CD8-positive, alpha-beta memory T cell (primary cell): ENCODE data around the gene SPTB. TPM values are rescaled to one million over a fixed set of nuclear protein-coding genes. Genes with fewer than 3 reads are reported as not detected.

Source experiments
- CTCF ChIA-PET: fragments of 350-600 bp; sonication (Branson Sonifier 250); formaldehyde crosslinking; loops from one replicate; lab custom pipeline; 2021; ENCODE audit warnings: antibody characterized with exemption; lab: Charles Lee
- POLR2A ChIA-PET: fragments of 350-600 bp; sonication (Branson Sonifier 250); formaldehyde crosslinking; loops from one replicate; lab custom pipeline; 2021; ENCODE audit warnings: antibody characterized with exemption; lab: Charles Lee
- DNase-seq, 5 donors: peaks; one replicate each; pipeline versions ENCODE4 v3.0.0 to v3.0.0-alpha.2; 2020 to 2022; ENCODE audit warnings: mixed read lengths in 1 of 5
- H3K27ac ChIP-seq: one replicate; pipeline ENCODE4 v1.7.0; 2013; ENCODE audit warnings: low read depth, mild to moderate bottlenecking, low read length, moderate library complexity
- H3K27me3 ChIP-seq: 2 replicates; pipeline ENCODE4 v1.7.0; 2013; ENCODE audit warnings: low read length, mild to moderate bottlenecking; ENCODE audit not compliant: insufficient read depth, poor library complexity, severe bottlenecking
- H3K36me3 ChIP-seq: 2 replicates; pipeline ENCODE4 v1.7.0; 2013; ENCODE audit warnings: mild to moderate bottlenecking, low read length, moderate library complexity; ENCODE audit not compliant: insufficient read depth
- H3K4me1 ChIP-seq: 2 replicates; pipeline ENCODE4 v1.7.0; 2013; ENCODE audit warnings: mild to moderate bottlenecking, low read length, moderate library complexity; ENCODE audit not compliant: insufficient read depth
- H3K4me3 ChIP-seq: 2 replicates; pipeline ENCODE4 v1.7.0; 2013; ENCODE audit warnings: mild to moderate bottlenecking, low read length
- H3K9me3 ChIP-seq: 2 replicates; pipeline ENCODE4 v1.7.0; 2013; ENCODE audit warnings: mild to moderate bottlenecking, low read length
- H3K27ac Mint-ChIP-seq, 8 donors: one replicate each; pipeline ENCODE4 v1.8.0; 2020 to 2021; ENCODE audit warnings: mixed read lengths in 8 of 8, mild to moderate bottlenecking in 6 of 8, inconsistent platforms in 3 of 8, moderate library complexity in 3 of 8
- H3K27me3 Mint-ChIP-seq, 2 donors: one replicate each; pipeline ENCODE4 v1.8.0; 2020 to 2021; ENCODE audit warnings: mixed read lengths in 2 of 2, mild to moderate bottlenecking in 1 of 2, moderate library complexity in 1 of 2
- H3K36me3 Mint-ChIP-seq, 3 donors: one replicate each; pipeline ENCODE4 v1.8.0; 2020 to 2021; ENCODE audit warnings: mixed read lengths in 3 of 3, inconsistent platforms in 1 of 3, mild to moderate bottlenecking in 1 of 3
- H3K4me1 Mint-ChIP-seq, 3 donors: one replicate each; pipeline ENCODE4 v1.8.0; 2020 to 2021; ENCODE audit warnings: mixed read lengths in 3 of 3, inconsistent platforms in 1 of 3, mild to moderate bottlenecking in 1 of 3
- H3K4me3 Mint-ChIP-seq, 7 donors: one replicate each; pipeline ENCODE4 v1.8.0; 2020 to 2021; ENCODE audit warnings: mixed read lengths in 7 of 7, mild to moderate bottlenecking in 6 of 7, moderate library complexity in 4 of 7, inconsistent platforms in 2 of 7
- H3K9me3 Mint-ChIP-seq, 5 donors: one replicate each; pipeline ENCODE4 v1.8.0; 2020 to 2022; ENCODE audit warnings: mixed read lengths in 5 of 5, mild to moderate bottlenecking in 3 of 5, moderate library complexity in 2 of 5, inconsistent platforms in 1 of 5
- polyA plus RNA-seq: library from polyadenylated mRNA; unstranded; fragments of 300-500 nt; fragmentation: Illumina TruSeq; gene quantifications from one replicate; pipeline ENCODE4 v1.2.3, GENCODE V29; 2021
- total RNA-seq, 2 experiments: library from RNA; stranded (reverse); gene quantifications; one replicate each; pipeline ENCODE4 v1.2.3, GENCODE V29; 2021

The SPTB gene
- total and polyA plus RNA-seq, 3 experiments from 2014 or later: 0.09 to 0.18 (median 0.15) TPM

- H3K36me3 Mint-ChIP-seq: peaks cover 0 to 1% (median 0%) of the 10 kb centered on the region in 3 donors
- peaks cover 6 to 7% (median 7%) of the 10 kb centered on the region in 3 donors for H3K4me1 Mint-ChIP-seq
- Histone ChIP-seq H3K4me3 (no peak overlapping the region), H3K27me3 (peaks cover 8% of the 10 kb centered on the region), H3K4me1 (peaks cover 6% of the 10 kb centered on the region), H3K27ac (no peak overlapping the region), H3K36me3 (no peaks in the 10 kb centered on the region), H3K9me3 (no peaks in the 10 kb centered on the region)
- no peak overlapping the region for H3K27ac Mint-ChIP-seq
- CTCF ChIA-PET: no interaction called here
- POLR2A ChIA-PET: no interaction called here
- H3K4me3 Mint-ChIP-seq: no peak overlapping the region
- DNase-seq: no peak
- H3K9me3 Mint-ChIP-seq: no peaks in the 10 kb centered on the region
- peaks cover 25 to 59% of the 10 kb centered on the region in 2 donors for H3K27me3 Mint-ChIP-seq
Measured at GRCh38 chr14:64885559-64885958, 5.9 kb upstream of the SPTB start.

- H3K27me3 Mint-ChIP-seq: peaks cover 35 to 63% of the 10 kb centered on the region in 2 donors
- H3K36me3 Mint-ChIP-seq: peaks cover 0 to 1% (median 0%) of the 10 kb centered on the region in 3 donors
- H3K4me3 ChIP-seq: peak overlapping the region; percentile 54
Measured at GRCh38 chr14:64880221-64881121, 764 bp upstream of the SPTB start.

GRCh38 chr14:64878837-64879634 lies 671 bp downstream of the SPTB start:
- Mint-ChIP-seq H3K27ac (peak overlapping the region in 1 of 8 donors; percentile 44), H3K27me3 (peaks cover 35 to 63% of the 10 kb centered on the region in 2 donors), H3K4me1 (peaks cover 8 to 13% (median 9%) of the 10 kb centered on the region in 3 donors), H3K4me3 (peak overlapping the region; percentile 47 to 85 (median 63)), H3K9me3 (no peaks in the 10 kb centered on the region), H3K36me3 (peaks cover 0 to 1% (median 0%) of the 10 kb centered on the region in 3 donors)
- Histone ChIP-seq H3K9me3 (no peaks in the 10 kb centered on the region), H3K36me3 (no peaks in the 10 kb centered on the region), H3K4me1 (peaks cover 6% of the 10 kb centered on the region), H3K27ac (no peak overlapping the region), H3K27me3 (peaks cover 10% of the 10 kb centered on the region), H3K4me3 (no peak overlapping the region)
- DNase-seq: peak in 1 of 5 donors; percentile 4
- ChIA-PET CTCF (interaction anchor here (0.6 to 5.5 kb wide), 5 partner anchors 10 to 79 kb away, joined by 3 to 33 read pairs (median 3); no protein-coding TSS in a partner anchor), POLR2A (no interaction called here)

More at GRCh38 chr14:64880221-64881121, 764 bp upstream of the SPTB start:
- ChIA-PET POLR2A (no interaction called here), CTCF (interaction anchor here (1.6 to 5.5 kb wide), 4 partner anchors 11 to 116 kb away, joined by 4 to 33 read pairs (median 8); no protein-coding TSS in a partner anchor)
- Mint-ChIP-seq H3K4me3 (peak overlapping the region; percentile 71 to 92 (median 86)), H3K4me1 (peaks cover 8 to 13% (median 9%) of the 10 kb centered on the region in 3 donors), H3K9me3 (no peaks in the 10 kb centered on the region), H3K27ac (peak overlapping the region in 1 of 8 donors; percentile 43)
- H3K4me1 ChIP-seq: peaks cover 6% of the 10 kb centered on the region
- H3K9me3 ChIP-seq: no peaks in the 10 kb centered on the region
- peak; percentile 33 to 58 (median 44) for DNase-seq
- H3K27ac ChIP-seq: no peak overlapping the region
- H3K36me3 ChIP-seq: no peaks in the 10 kb centered on the region
- peaks cover 10% of the 10 kb centered on the region for H3K27me3 ChIP-seq

DNA sequence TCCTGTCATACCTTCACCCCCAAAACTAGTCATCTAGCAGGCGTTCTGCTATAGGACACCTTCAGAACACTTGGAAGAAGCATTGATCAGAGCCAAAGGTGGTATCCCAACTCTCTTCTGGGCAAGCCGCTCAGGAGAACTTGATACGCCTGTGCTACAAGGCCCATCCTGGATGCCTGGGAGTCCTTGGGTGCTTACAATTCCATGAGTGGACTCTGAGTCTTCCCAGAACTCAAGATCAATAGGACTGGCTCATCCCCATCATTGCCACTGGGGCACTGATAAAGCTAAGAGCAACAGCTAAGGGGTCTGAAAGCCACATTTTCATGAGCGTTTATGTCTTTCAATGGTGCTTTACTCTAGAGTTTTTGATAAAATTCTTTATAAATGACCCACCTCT lies 1.9 kb downstream of the SPTB start:
- Mint-ChIP-seq H3K36me3 (peaks cover 0 to 1% (median 0%) of the 10 kb centered on the region in 3 donors), H3K4me1 (peaks cover 8 to 13% (median 9%) of the 10 kb centered on the region in 3 donors), H3K27ac (no peak overlapping the region), H3K27me3 (peaks cover 34 to 61% of the 10 kb centered on the region in 2 donors), H3K9me3 (no peaks in the 10 kb centered on the region), H3K4me3 (peak overlapping the region in 2 of 7 donors; percentile 27 to 73)
- Histone ChIP-seq H3K9me3 (no peaks in the 10 kb centered on the region), H3K4me3 (no peak overlapping the region), H3K4me1 (peaks cover 6% of the 10 kb centered on the region), H3K36me3 (no peaks in the 10 kb centered on the region), H3K27me3 (peaks cover 10% of the 10 kb centered on the region), H3K27ac (no peak overlapping the region)
- ChIA-PET POLR2A (no interaction called here), CTCF (interaction anchor here (1.1 to 5.5 kb wide), 4 partner anchors 14 to 78 kb away, joined by 3 to 33 read pairs (median 5); no protein-coding TSS in a partner anchor)
- no peak for DNase-seq

GRCh38 chr14:64875350-64875749 lies 4.4 kb downstream of the SPTB start:
- peaks cover 0 to 1% (median 0%) of the 10 kb centered on the region in 3 donors for H3K36me3 Mint-ChIP-seq
- H3K27ac Mint-ChIP-seq: no peak overlapping the region
- H3K27me3 Mint-ChIP-seq: peaks cover 24 to 59% of the 10 kb centered on the region in 2 donors
- ChIA-PET CTCF (interaction anchor here (1.7 kb wide), 1 partner anchor 17 kb away, joined by 4 read pairs; no protein-coding TSS in a partner anchor), POLR2A (no interaction called here)
- peaks cover 0 to 4% (median 0%) of the 10 kb centered on the region in 3 donors for H3K4me1 Mint-ChIP-seq
- H3K27ac ChIP-seq: no peak overlapping the region
- DNase-seq: no peak
- no peak overlapping the region for H3K4me3 ChIP-seq
- H3K36me3 ChIP-seq: no peaks in the 10 kb centered on the region
- H3K27me3 ChIP-seq: peaks cover 3% of the 10 kb centered on the region
- no peaks in the 10 kb centered on the region for H3K9me3 ChIP-seq
- H3K4me1 ChIP-seq: no peaks in the 10 kb centered on the region
- H3K4me3 Mint-ChIP-seq: no peak overlapping the region
- H3K9me3 Mint-ChIP-seq: no peaks in the 10 kb centered on the region

GRCh38 chr14:64873506-64874219 lies 6.0 kb downstream of the SPTB start:
- no peaks in the 10 kb centered on the region for H3K9me3 Mint-ChIP-seq
- Histone ChIP-seq H3K4me1 (no peaks in the 10 kb centered on the region), H3K36me3 (no peaks in the 10 kb centered on the region), H3K4me3 (no peak overlapping the region), H3K27me3 (no peaks in the 10 kb centered on the region), H3K9me3 (no peaks in the 10 kb centered on the region), H3K27ac (no peak overlapping the region)
- CTCF ChIA-PET: no interaction called here
- POLR2A ChIA-PET: no interaction called here
- no peak for DNase-seq
- H3K4me3 Mint-ChIP-seq: no peak overlapping the region
- H3K27me3 Mint-ChIP-seq: peaks cover 20 to 53% of the 10 kb centered on the region in 2 donors
- peaks cover 0 to under 1% (median 0%) of the 10 kb centered on the region in 3 donors for H3K4me1 Mint-ChIP-seq
- peak overlapping the region in 2 of 8 donors; percentile 6 to 8 for H3K27ac Mint-ChIP-seq
- H3K36me3 Mint-ChIP-seq: peaks cover 0 to 1% (median 0%) of the 10 kb centered on the region in 3 donors

GRCh38 chr14:64871344-64871743 lies 8.4 kb downstream of the SPTB start:
- Histone ChIP-seq H3K36me3 (no peaks in the 10 kb centered on the region), H3K27ac (no peak overlapping the region), H3K4me1 (no peaks in the 10 kb centered on the region), H3K27me3 (no peaks in the 10 kb centered on the region), H3K9me3 (no peaks in the 10 kb centered on the region), H3K4me3 (no peak overlapping the region)
- DNase-seq: no peak
- Mint-ChIP-seq H3K27me3 (peaks cover 19 to 51% of the 10 kb centered on the region in 2 donors), H3K27ac (no peak overlapping the region), H3K4me1 (no peaks in the 10 kb centered on the region), H3K36me3 (peaks cover 0 to 1% (median 0%) of the 10 kb centered on the region in 3 donors), H3K9me3 (no peaks in the 10 kb centered on the region), H3K4me3 (no peak overlapping the region)
- CTCF ChIA-PET: no interaction called here
- POLR2A ChIA-PET: no interaction called here
